ENCODE results near the gene RPS6KB2. TPM values are rescaled to one million over a fixed set of nuclear protein-coding genes. Genes with fewer than 3 reads are reported as not detected.

The RPS6KB2 gene
- total and polyA plus RNA-seq, 9 of the 15 experiments (the other 6 are each of a cell fraction or from before 2014, with no cell fraction given), result 0.42 to 122 (median 82.6) TPM

- Histone ChIP-seq H3K9me3 (replicated peaks; ENCODE audit: control insufficient read depth, insufficient read depth, low read depth, low read length) (no peaks in the 10 kb centered on the region), H3K9ac (ENCODE audit: insufficient read depth in 1 of 2, low read depth in 2 of 2, low read length in 2 of 2) (peak within 1 kb of the TSS; percentile 95 to 96), H3K4me2 (ENCODE audit: insufficient read depth, low read length) (peak within 1 kb of the TSS; percentile 84), H4K20me1 (replicated peaks; ENCODE audit: control insufficient read depth, insufficient read depth, low read length) (0 out of 2 replicates have a peak, but pooled peaks cover 4% of the 10 kb centered on the region), H3K79me2 (ENCODE audit: control insufficient read depth, insufficient read depth, low read length) (peaks cover 23% of the 10 kb centered on the region), H3K4me3 (peak within 1 kb of the TSS; percentile 91), H3K27me3 (ENCODE audit: control insufficient read depth in 2 of 2, insufficient read depth in 2 of 2, low read length in 2 of 2) (no peaks in the 10 kb centered on the region), H3K9me1 (ENCODE audit: control insufficient read depth, insufficient read depth, low read length) (no peaks in the 10 kb centered on the region), H3K4me1 (replicated peaks in 1 of 2; ENCODE audit: control insufficient read depth in 2 of 2, insufficient read depth in 2 of 2, low read length in 2 of 2) (peaks cover 26 to 88% of the 10 kb centered on the region in 2 experiments), H2AFZ (ENCODE audit: low read depth, low read length) (peak within 1 kb of the TSS; percentile 92), H3K36me3 (ENCODE audit: control insufficient read depth, insufficient read depth, low read length) (peaks cover 40% of the 10 kb centered on the region), H3K27ac (ENCODE audit: extremely low read depth, low read depth, low read length) (peak within 1 kb of the TSS; percentile 97)
- 0% methylated on average over 3 of the region's 73 CpGs for WGBS (ENCODE audit: insufficient coverage, low coverage, missing lambda C conversion rate)
- POLR2A ChIA-PET, result interaction anchor here (0.5 to 2.2 kb wide), 22 partner anchors 10 to 385 kb away, joined by 3 to 19 read pairs (median 4); partner anchors contain the start of genes AIP, CDK2AP2, GSTP1 and RAD9A
- in situ Hi-C loops (cut with MboI), result no loop called here
- ATAC-seq (peak; percentile 89), FAIRE-seq (peak; percentile 92), DNase-seq (ENCODE audit: extremely low read depth in 1 of 4, low spot score in 3 of 4) (peak; percentile 90 to 99 (median 98))
- no TSS peak for BruUV-seq (replicated peaks)
- CTCF ChIA-PET (ENCODE audit: low intra/inter-chr PET ratio), result interaction anchor here (0.7 to 1.2 kb wide), 5 partner anchors 27 to 357 kb away, joined by 3 to 13 read pairs (median 3); partner anchors contain the start of genes PITPNM1, RPS6KB2 and TMEM134
- intact Hi-C loops (cut with micrococcal nuclease), result loop anchor here (1.0 to 5.0 kb wide), 4 partner anchors 68 to 181 kb away; partner anchors contain the start of genes AIP, GSTP1 and TMEM134
- no peak for TF ChIP-seq CBFA2T2 (conservative IDR thresholded peaks at IDR 0.05)
- TF ChIP-seq HLTF (IDR thresholded peaks at IDR 0.05), result no peak
- peak; percentile 39 for TF ChIP-seq FUS (optimal IDR thresholded peaks at IDR 0.05; ENCODE audit: low read depth, low read length)
- TF ChIP-seq ZC3H11A (IDR thresholded peaks at IDR 0.05; ENCODE audit: low read depth, low read length), result no peak
- no peak for TF ChIP-seq GATAD2A (IDR thresholded peaks at IDR 0.05)
- TF ChIP-seq UBTF (IDR thresholded peaks at IDR 0.05; ENCODE audit: borderline replicate concordance in 1 of 2, low read depth in 2 of 2, low read length in 2 of 2), result 0 out of 4 replicates have a peak, but pooled peaks of 1 of the 2 experiments have one; percentile 11
- TF ChIP-seq MGA (IDR thresholded peaks at IDR 0.05), result no peak
Measured at GRCh38 chr11:67401495-67402191, 26.7 kb upstream of the RPS6KB2 start, which contains the start of gene PPP1CA. Gene PPP1CA (minus strand): TSS chr11:67401858. CDS start chr11:67401782, 76 bp downstream.

Measured in K562 (cell line).